Lung (tissue), 12 donors: ENCODE data around the gene CDC14A. TPM values are rescaled to one million over a fixed set of nuclear protein-coding genes. Genes with fewer than 3 reads are reported as not detected.

Experiments
- ATAC-seq: fragments of 200-7000 bp; cut with Tn5 transposase; one replicate; pipeline ENCODE4 v1.9.1; 2020; ENCODE audit warnings: moderate number of reproducible peaks; ENCODE audit not compliant: insufficient read depth, low FRiP score
- DNase-seq, 3 donors: peaks; one replicate each; pipeline ENCODE4 v3.0.0-alpha.2; 2013 to 2017
- H3K27ac ChIP-seq, 2 donors: one replicate each; pipeline ENCODE4 v1.5.1; 2013; ENCODE audit warnings: mild to moderate bottlenecking in 2 of 2, moderate library complexity in 2 of 2, control low read depth in 1 of 2, inconsistent platforms in 1 of 2, low read depth in 1 of 2, low read length in 1 of 2
- H3K27me3 ChIP-seq, 3 donors: one replicate each; pipeline ENCODE4 v1.5.1; 2013; ENCODE audit warnings: low read length in 2 of 3; ENCODE audit not compliant: control insufficient read depth in 3 of 3, insufficient read depth in 3 of 3
- H3K36me3 ChIP-seq, 4 donors: one replicate each; pipeline ENCODE4 v1.5.1; 2013; ENCODE audit warnings: low read length in 4 of 4, mild to moderate bottlenecking in 1 of 4, moderate library complexity in 1 of 4; ENCODE audit not compliant: control insufficient read depth in 4 of 4, insufficient read depth in 4 of 4
- H3K4me1 ChIP-seq, 5 donors: one replicate each; pipeline ENCODE4 v1.5.1; 2013; ENCODE audit warnings: low read length in 5 of 5, mild to moderate bottlenecking in 2 of 5, moderate library complexity in 1 of 5; ENCODE audit not compliant: control insufficient read depth in 5 of 5, insufficient read depth in 5 of 5
- H3K4me3 ChIP-seq: one replicate; pipeline ENCODE4 v1.5.1; 2013; ENCODE audit warnings: mild to moderate bottlenecking, control low read depth, moderate library complexity
- H3K9ac ChIP-seq, 2 donors: one replicate each; pipeline ENCODE4 v1.5.1; 2013; ENCODE audit warnings: low read length in 2 of 2, control low read depth in 1 of 2; ENCODE audit not compliant: insufficient read depth in 1 of 2
- H3K9me3 ChIP-seq, 4 donors: one replicate each; pipeline ENCODE4 v1.5.1; 2013; ENCODE audit warnings: low read length in 3 of 4, mild to moderate bottlenecking in 1 of 4, moderate library complexity in 1 of 4; ENCODE audit not compliant: control insufficient read depth in 4 of 4, insufficient read depth in 3 of 4
- CTCF ChIP-seq: IDR thresholded peaks from 2 replicates; pipeline ENCODE4 v1.5.1; 2012; ENCODE audit warnings: mild to moderate bottlenecking; ENCODE audit errors: control extremely low read depth, extremely low read depth
- WGBS, 2 donors: extraction: QIAGEN DNeasy Blood & Tissue Kit; methylation state at CpG; one replicate each; pipeline ENCODE4 v1.1.7; 2013; 5-methylcytosine and 5-hydroxymethylcytosine counted together
- polyA plus RNA-seq, 2 donors: library from polyadenylated mRNA; stranded (reverse); fragments of 200-250 nt; gene quantifications; one replicate each; pipeline ENCODE4 v1.2.1, GENCODE V29; 2013
- total RNA-seq, 2 donors: library from RNA; depleted of rRNA in 1 of 2; stranded (reverse); fragments of >200 nt in 1 of 2; gene quantifications; one replicate each; pipeline ENCODE4 v1.2.1, GENCODE V29; 2014 to 2021
- donor health status: control.
- donor health status: control.
- donor health status: Bipolar disorder and iron deficiency.
- donor health status: healthy.
- donor health status: DM: yes; HTN: yes; CAD: no.

The CDC14A gene
- total and polyA plus RNA-seq, 4 donors = 3.6 to 45.4 (median 12.1) TPM

GRCh38 chr1:100361511-100362089, 9.3 kb downstream of the CDC14A start:
- Histone ChIP-seq H3K27me3 (no peaks in the 10 kb centered on the region), H3K4me1 (peaks cover 3 to 19% (median 11%) of the 10 kb centered on the region in 5 donors), H3K9me3 (no peaks in the 10 kb centered on the region), H3K9ac (no peak overlapping the region), H3K36me3 (no peaks in the 10 kb centered on the region), H3K4me3 (no peak overlapping the region), H3K27ac (peak overlapping the region in 1 of 2 donors; percentile 9)
- ATAC-seq (no peak), DNase-seq (no peak)
- no peak for TF ChIP-seq CTCF
- WGBS, 2 donors = 93 to 95% methylated on average over 5 of the region's 5 CpGs

GRCh38 chr1:100362821-100363466, 10.6 kb downstream of the CDC14A start:
- Histone ChIP-seq H3K27me3 (no peaks in the 10 kb centered on the region), H3K9me3 (no peaks in the 10 kb centered on the region), H3K9ac (no peak overlapping the region), H3K36me3 (no peaks in the 10 kb centered on the region), H3K27ac (no peak overlapping the region), H3K4me3 (no peak overlapping the region), H3K4me1 (peaks cover 3 to 15% (median 9%) of the 10 kb centered on the region in 5 donors)
- ATAC-seq (no peak), DNase-seq (no peak)
- 96 to 98% methylated on average over 16 of the region's 16 CpGs for WGBS, 2 donors
- no peak for TF ChIP-seq CTCF

GRCh38 chr1:100363831-100364230, 11.5 kb downstream of the CDC14A start:
- DNase-seq = no peak
- H3K9me3 ChIP-seq = no peaks in the 10 kb centered on the region
- no peaks in the 10 kb centered on the region for H3K36me3 ChIP-seq
- H3K4me3 ChIP-seq = no peak overlapping the region
- no peaks in the 10 kb centered on the region for H3K27me3 ChIP-seq
- ATAC-seq = no peak
- H3K9ac ChIP-seq = no peak overlapping the region
- H3K27ac ChIP-seq = no peak overlapping the region
- H3K4me1 ChIP-seq = peaks cover 3 to 11% (median 4%) of the 10 kb centered on the region in 5 donors
- TF ChIP-seq CTCF = no peak
- 84 to 99% methylated on average over 4 of the region's 4 CpGs for WGBS, 2 donors

GRCh38 chr1:100364697-100365096, 12.4 kb downstream of the CDC14A start:
- TF ChIP-seq CTCF = no peak
- no peak overlapping the region for H3K4me3 ChIP-seq
- no peaks in the 10 kb centered on the region for H3K27me3 ChIP-seq
- H3K9me3 ChIP-seq = no peaks in the 10 kb centered on the region
- no peak overlapping the region for H3K27ac ChIP-seq
- no peak for DNase-seq
- 58 to 61% methylated on average over 3 of the region's 3 CpGs for WGBS, 2 donors
- H3K9ac ChIP-seq = no peak overlapping the region
- no peak for ATAC-seq
- H3K4me1 ChIP-seq = peaks cover 2 to 11% (median 4%) of the 10 kb centered on the region in 5 donors
- no peaks in the 10 kb centered on the region for H3K36me3 ChIP-seq
